NOMO-1 treated with DMSO at 0.1 percent for 48 hours (cell line): ENCODE data around the gene ETV3.
"Not testable (repeated sequence)": the region's sequence is repeated elsewhere in the genome, so short reads cannot be mapped to it uniquely, and the experiment has no call there.

Source experiments
- DNase-seq: peaks from one replicate; lab custom pipeline; 2025; ENCODE audit not compliant: unreplicated experiment; lab: John Stamatoyannopoulos, UW

Gene ETV3

GRCh38 chr1:157138220-157139051 lies at the start of gene ETV3:
Gene ETV3 (minus strand): TSS chr1:157138395. CDS start chr1:157136352, 2,043 bp downstream.
- DNase-seq: peak; percentile 89

- no peak for DNase-seq
Measured at GRCh38 chr1:157186281-157186992, 48.2 kb upstream of the ETV3 start.

GRCh38 chr1:157183870-157184269 lies 45.7 kb upstream of the ETV3 start:
- DNase-seq: no peak

GRCh38 chr1:157182371-157182770 lies 44.2 kb upstream of the ETV3 start:
- DNase-seq: not testable (repeated sequence)

- DNase-seq: no peak
Measured at GRCh38 chr1:157181790-157182189, 43.6 kb upstream of the ETV3 start.

DNA sequence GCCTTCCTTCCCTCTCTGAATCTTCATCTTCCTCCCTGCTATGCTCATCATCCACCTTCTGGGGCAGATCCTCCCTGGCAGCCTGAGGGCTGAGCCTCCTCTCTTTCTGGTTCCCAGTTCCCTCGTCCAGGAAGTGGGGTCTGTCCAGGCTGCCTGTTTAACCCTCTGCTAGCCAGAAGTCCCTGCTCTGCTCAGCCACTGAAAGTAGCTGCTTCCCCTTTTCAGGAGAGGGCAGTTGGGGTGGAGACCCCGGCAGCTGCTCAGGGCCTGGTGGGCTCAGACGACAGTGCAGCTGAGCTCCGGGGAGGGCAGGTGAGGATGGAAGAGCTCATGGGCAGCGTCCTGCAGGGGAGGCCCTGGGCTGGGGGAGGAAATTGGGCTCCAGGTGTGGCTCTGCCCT lies 43.1 kb upstream of the ETV3 start:
- no peak for DNase-seq

GRCh38 chr1:157178490-157178889 lies 40.3 kb upstream of the ETV3 start:
- peak; percentile 29 for DNase-seq

- no peak for DNase-seq
Measured at GRCh38 chr1:157177733-157178394, 39.7 kb upstream of the ETV3 start.

GRCh38 chr1:157176591-157177121 lies 38.5 kb upstream of the ETV3 start:
- no peak for DNase-seq

- DNase-seq: no peak
Measured at GRCh38 chr1:157176016-157176415, 37.8 kb upstream of the ETV3 start.

- no peak for DNase-seq
Measured at GRCh38 chr1:157173900-157174410, 35.8 kb upstream of the ETV3 start.

DNA sequence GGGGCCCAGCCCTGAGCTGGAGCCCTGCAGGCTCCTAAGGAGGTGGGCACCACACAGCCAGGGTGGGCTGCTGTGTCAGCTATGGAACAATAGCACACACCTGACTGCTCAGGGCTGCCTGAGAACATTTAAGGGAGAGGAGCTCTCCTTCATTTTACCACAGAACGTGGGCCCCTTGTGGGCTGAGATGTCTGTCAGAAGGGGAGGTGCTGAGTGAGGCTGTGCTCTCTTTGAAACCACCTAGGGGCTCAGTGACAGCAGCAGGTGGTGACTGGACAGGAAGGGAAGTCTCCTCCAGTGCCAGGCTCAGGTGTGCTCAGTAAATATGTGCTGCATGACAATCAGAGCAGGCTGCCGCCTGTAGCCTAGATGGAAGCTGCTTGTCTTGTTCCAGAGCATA lies 35.0 kb upstream of the ETV3 start:
- DNase-seq: not testable (repeated sequence)

GRCh38 chr1:157172591-157172990 lies 34.4 kb upstream of the ETV3 start:
- DNase-seq: not testable (repeated sequence)

DNA sequence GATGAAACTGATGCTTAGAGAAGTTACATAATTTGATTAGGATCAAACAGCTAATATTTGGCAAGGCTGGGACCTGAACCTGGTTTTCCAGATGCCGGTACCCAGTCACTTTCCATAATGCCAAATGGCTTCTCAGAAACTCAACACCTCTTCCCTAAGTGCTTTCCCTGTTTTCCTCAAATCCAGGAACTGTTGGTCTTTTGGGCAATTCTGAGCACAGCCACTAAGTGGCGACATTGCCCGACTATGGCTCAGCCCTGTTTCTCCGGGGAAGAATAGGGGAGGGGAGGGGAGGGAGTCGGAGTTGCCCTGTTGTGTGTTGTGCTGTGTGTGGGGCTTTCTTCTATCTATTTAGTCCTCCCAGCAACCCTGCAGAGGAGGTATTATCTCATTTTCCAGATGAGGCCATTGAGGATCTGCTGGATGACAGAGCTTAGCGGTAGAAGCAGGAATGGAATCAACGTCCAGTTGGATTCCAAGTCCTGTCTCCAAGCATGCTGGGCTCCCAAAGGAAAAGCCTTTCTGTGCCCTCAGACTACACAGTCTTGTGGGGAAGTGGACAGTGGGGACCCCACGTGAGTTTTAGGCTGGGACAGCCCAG lies 33.8 kb upstream of the ETV3 start:
- not testable (repeated sequence) for DNase-seq

- peak; percentile 44 for DNase-seq
Measured at GRCh38 chr1:157170677-157171515, 32.7 kb upstream of the ETV3 start.

GRCh38 chr1:157168015-157168414 lies 29.8 kb upstream of the ETV3 start:
- peak; percentile 39 for DNase-seq

DNA sequence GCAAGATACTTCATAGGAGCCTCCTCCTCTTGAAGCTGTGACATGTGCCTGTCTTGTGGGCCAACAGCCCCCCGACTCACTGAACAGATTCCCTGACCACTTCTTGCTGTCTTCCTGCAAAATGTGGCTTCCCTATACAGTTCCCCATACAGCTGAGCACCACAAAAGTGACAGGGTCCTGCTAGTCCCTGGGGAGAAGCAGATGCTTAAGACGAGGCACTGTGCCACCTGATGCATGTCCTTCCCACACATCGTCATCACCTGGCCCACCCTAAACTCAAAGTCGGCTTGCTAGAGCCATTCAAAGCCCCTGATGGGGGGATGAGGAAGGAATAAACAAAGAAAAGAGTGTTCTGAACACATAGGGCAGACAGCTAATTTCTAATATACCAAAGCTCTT lies 29.2 kb upstream of the ETV3 start:
- DNase-seq: no peak

GRCh38 chr1:157166590-157166989 lies 28.4 kb upstream of the ETV3 start:
- DNase-seq: no peak

- peak; percentile 51 for DNase-seq
Measured at GRCh38 chr1:157163273-157164127, 25.3 kb upstream of the ETV3 start.
